Lung microvascular endothelial cell (primary cell): ENCODE results near the gene ZCWPW1. TPM values are rescaled to one million over a fixed set of nuclear protein-coding genes. Genes with fewer than 3 reads are reported as not detected.

ENCODE experiments used
- DNase-seq, 2 donors: peaks; one replicate each; pipeline versions ENCODE4 v3.0.0 to v3.0.0-alpha.2; 2010; ENCODE audit warnings: low read depth in 2 of 2
- total RNA-seq: library from RNA; depleted of rRNA; stranded (reverse); fragments of >200 nt; gene quantifications from 2 replicates; pipeline ENCODE4 v1.2.1, GENCODE V29; 2014

Gene ZCWPW1
- total RNA-seq, 1 donor from 2014 or later: 0.79 TPM

GRCh38 chr7:100432621-100433275 is 4.2 kb upstream of the ZCWPW1 start:
- no peak for DNase-seq

GRCh38 chr7:100432053-100432452 is 3.5 kb upstream of the ZCWPW1 start:
- DNase-seq: no peak

GRCh38 chr7:100431286-100431735 is 2.8 kb upstream of the ZCWPW1 start:
- DNase-seq: no peak

GRCh38 chr7:100430493-100431285 is 2.2 kb upstream of the ZCWPW1 start:
- DNase-seq: peak in 1 of 2 donors; percentile 40

GRCh38 chr7:100429637-100430492 is 1.4 kb upstream of the ZCWPW1 start, which contains the start of gene MEPCE:
MEPCE (plus strand) TSS chr7:100429831; CDS start chr7:100430019, 188 bp downstream.
- DNase-seq: peak; percentile 96 to 97

GRCh38 chr7:100428967-100429636 is 599 bp upstream of the ZCWPW1 start:
- DNase-seq: peak; percentile 100

GRCh38 chr7:100427762-100428198 is 723 bp downstream of the ZCWPW1 start:
- no peak for DNase-seq

- DNase-seq: no peak
Measured at GRCh38 chr7:100426516-100426915, 2.0 kb downstream of the ZCWPW1 start.

GRCh38 chr7:100425347-100425746 is 3.2 kb downstream of the ZCWPW1 start:
- no peak for DNase-seq

GRCh38 chr7:100423315-100423714 is 5.2 kb downstream of the ZCWPW1 start:
- no peak for DNase-seq

- no peak for DNase-seq
Measured at GRCh38 chr7:100419660-100420226, 8.8 kb downstream of the ZCWPW1 start.

GRCh38 chr7:100418930-100419659 is 9.4 kb downstream of the ZCWPW1 start:
- DNase-seq: no peak

GRCh38 chr7:100415448-100415847 is 13.1 kb downstream of the ZCWPW1 start:
- DNase-seq: no peak

GRCh38 chr7:100413889-100414288 is 14.6 kb downstream of the ZCWPW1 start:
- no peak for DNase-seq

GRCh38 chr7:100413346-100413745 is 15.2 kb downstream of the ZCWPW1 start:
- DNase-seq: no peak

GRCh38 chr7:100411101-100411500 is 17.4 kb downstream of the ZCWPW1 start:
- no peak for DNase-seq

GRCh38 chr7:100407285-100408180 is 21.0 kb downstream of the ZCWPW1 start:
- DNase-seq: peak; percentile 74 to 81

GRCh38 chr7:100406767-100407166 is 21.7 kb downstream of the ZCWPW1 start:
- peak in 1 of 2 donors; percentile 27 for DNase-seq

- DNase-seq: no peak
Measured at GRCh38 chr7:100402241-100402640, 26.3 kb downstream of the ZCWPW1 start.
